AG04450 (cell line): ENCODE measurements around the gene TRHDE. TPM values are rescaled to one million over a fixed set of nuclear protein-coding genes. Genes with fewer than 3 reads are reported as not detected.
"Not testable (repeated sequence)": the region's sequence is repeated elsewhere in the genome, so short reads cannot be mapped to it uniquely, and the experiment has no call there.

Source experiments
- CTCF ChIA-PET: fragments of 300-600, 350-600 bp; formaldehyde crosslinking; extraction: SDS; loops from one replicate; lab custom pipeline; 2022; ENCODE audit warnings: antibody characterized with exemption, inconsistent platforms; lab: Charles Lee
- POLR2A ChIA-PET: fragments of 350-600 bp; formaldehyde crosslinking; extraction: SDS; loops from one replicate; lab custom pipeline; 2021; ENCODE audit warnings: antibody characterized with exemption, inconsistent platforms; lab: Yijun Ruan, JAX
- DNase-seq: peaks from one replicate; pipeline ENCODE4 v3.0.0-alpha.2; 2011; ENCODE audit warnings: low read depth, low spot score
- H3K27ac ChIP-seq: one replicate; pipeline ENCODE4 v1.5.1; 2012; ENCODE audit warnings: low read depth, low read length, control low read depth
- H3K27me3 ChIP-seq: one replicate; pipeline ENCODE4 v1.6.0; 2012; ENCODE audit warnings: low read length; ENCODE audit not compliant: control insufficient read depth, insufficient read depth
- H3K4me3 ChIP-seq: 2 replicates; pipeline ENCODE4 v1.5.1; 2011; ENCODE audit warnings: mild to moderate bottlenecking, low read depth, low read length, control low read depth
- H3K9me3 ChIP-seq: 2 replicates; pipeline ENCODE4 v1.5.1; 2012; ENCODE audit warnings: low read length; ENCODE audit not compliant: control insufficient read depth, insufficient read depth
- polyA plus RNA-seq: library from polyadenylated mRNA; depleted of rRNA; stranded (reverse); fragments of >200 nt; gene quantifications from 2 replicates; pipeline ENCODE4 v1.2.3, GENCODE V29; 2011
- TF ChIP-seq, protein P1 (sequence below): IDR thresholded peaks from 2 replicates; pipeline ENCODE4 v1.5.1; 2011; ENCODE audit warnings: low read depth, low read length, control low read depth, inconsistent platforms

The TRHDE gene
- polyA plus RNA-seq, 1 experiment = 90.7 TPM

DNA sequence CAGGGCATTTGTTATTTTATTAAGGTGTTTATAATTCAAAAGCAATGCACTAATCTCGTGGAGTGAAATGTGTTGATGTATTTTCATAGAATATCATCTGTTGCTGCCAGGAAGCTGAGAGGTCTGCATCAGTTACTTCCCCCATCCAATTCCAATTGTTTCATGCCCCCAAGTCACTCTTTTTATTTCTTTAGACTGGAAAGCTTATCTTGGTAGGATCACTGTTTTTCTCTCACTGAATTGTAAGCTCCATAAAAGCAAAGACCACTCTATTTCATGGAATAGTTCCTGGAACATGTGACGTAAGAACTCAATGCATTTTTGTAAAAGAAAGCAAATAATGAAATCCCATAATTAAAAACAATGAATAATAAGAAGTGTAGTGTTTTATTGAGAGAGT is 420.2 kb downstream of the TRHDE start:
- ChIA-PET POLR2A (no interaction called here), CTCF (no interaction called here)
- H3K4me3 ChIP-seq = no peak overlapping the region
- no peak for DNase-seq
- TF ChIP-seq, protein P1, sequence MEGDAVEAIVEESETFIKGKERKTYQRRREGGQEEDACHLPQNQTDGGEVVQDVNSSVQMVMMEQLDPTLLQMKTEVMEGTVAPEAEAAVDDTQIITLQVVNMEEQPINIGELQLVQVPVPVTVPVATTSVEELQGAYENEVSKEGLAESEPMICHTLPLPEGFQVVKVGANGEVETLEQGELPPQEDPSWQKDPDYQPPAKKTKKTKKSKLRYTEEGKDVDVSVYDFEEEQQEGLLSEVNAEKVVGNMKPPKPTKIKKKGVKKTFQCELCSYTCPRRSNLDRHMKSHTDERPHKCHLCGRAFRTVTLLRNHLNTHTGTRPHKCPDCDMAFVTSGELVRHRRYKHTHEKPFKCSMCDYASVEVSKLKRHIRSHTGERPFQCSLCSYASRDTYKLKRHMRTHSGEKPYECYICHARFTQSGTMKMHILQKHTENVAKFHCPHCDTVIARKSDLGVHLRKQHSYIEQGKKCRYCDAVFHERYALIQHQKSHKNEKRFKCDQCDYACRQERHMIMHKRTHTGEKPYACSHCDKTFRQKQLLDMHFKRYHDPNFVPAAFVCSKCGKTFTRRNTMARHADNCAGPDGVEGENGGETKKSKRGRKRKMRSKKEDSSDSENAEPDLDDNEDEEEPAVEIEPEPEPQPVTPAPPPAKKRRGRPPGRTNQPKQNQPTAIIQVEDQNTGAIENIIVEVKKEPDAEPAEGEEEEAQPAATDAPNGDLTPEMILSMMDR = no peak
- no peaks in the 10 kb centered on the region for H3K27me3 ChIP-seq
- no peaks in the 10 kb centered on the region for H3K9me3 ChIP-seq
- no peak overlapping the region for H3K27ac ChIP-seq

DNA sequence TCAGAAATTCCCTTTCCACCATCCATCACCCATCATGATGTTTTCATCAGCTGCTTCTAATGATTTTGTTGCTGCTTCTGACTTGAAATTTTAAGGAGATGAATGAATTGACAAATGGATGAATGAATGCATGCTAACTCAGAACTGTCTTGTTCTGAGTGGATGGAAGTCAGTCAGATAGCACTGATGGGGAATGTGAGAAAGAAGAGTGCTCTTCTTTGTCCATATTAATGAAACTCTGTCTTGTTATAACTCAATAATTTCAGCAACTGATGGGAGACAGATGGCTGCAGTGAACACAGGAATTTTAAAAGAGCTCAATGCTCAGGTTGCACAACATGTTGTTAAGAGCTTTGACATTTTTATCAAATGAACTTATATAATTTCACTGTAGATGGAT is 422.0 kb downstream of the TRHDE start:
- TF ChIP-seq, protein P1 = no peak
- Histone ChIP-seq H3K27me3 (no peaks in the 10 kb centered on the region), H3K27ac (no peak overlapping the region), H3K9me3 (no peaks in the 10 kb centered on the region), H3K4me3 (no peak overlapping the region)
- ChIA-PET CTCF (no interaction called here), POLR2A (no interaction called here)
- DNase-seq = no peak

DNA sequence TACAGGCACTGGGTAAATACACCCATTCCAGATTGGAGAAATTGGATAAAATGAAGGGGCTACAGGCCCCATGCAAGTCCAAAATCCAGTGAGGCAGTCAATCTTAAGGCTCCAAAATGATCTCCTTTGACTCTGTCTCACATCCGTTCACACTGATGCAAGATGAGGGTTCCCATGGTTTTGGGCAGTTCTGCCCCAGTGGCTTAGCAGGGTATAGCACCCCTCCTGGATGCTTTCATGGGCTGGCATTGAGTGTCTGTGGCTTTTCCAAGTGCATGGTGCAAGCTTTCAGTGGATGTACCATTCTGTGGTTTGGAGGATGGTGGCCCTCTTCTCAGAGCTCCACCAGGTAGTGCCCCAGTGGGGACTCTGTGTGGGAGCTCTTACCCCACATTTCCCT is 427.2 kb downstream of the TRHDE start:
- no peak for DNase-seq
- Histone ChIP-seq H3K27me3 (no peaks in the 10 kb centered on the region), H3K4me3 (no peak overlapping the region), H3K27ac (no peak overlapping the region), H3K9me3 (no peaks in the 10 kb centered on the region)
- ChIA-PET POLR2A (no interaction called here), CTCF (interaction anchor here (1.2 kb wide), 1 partner anchor 23 kb away, joined by 3 read pairs; no protein-coding TSS in a partner anchor)
- TF ChIP-seq, protein P1 = peak; percentile 23

DNA sequence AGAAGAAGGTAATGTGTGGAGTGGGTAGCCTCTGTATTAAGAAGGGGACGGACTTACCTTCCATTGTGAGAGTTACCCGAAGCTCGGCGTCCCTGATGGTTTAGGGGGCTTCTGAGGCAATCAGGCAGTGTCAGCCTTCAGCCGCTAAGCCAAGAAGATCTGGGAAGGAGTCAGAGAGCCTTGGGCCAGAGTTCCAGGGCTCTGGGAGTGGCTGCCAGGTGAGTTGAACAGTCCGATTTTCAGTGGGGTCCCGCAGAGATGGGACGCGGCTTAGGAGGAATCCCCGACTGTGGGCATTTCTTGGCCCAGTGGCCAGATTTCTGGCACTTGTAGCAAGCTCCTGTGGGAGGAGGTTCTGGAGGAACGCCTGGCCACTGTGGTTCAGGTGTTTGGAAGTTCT is 439.9 kb downstream of the TRHDE start:
- CTCF ChIA-PET = interaction anchor here (0.7 kb wide), 1 partner anchor 448 kb away, joined by 3 read pairs; no protein-coding TSS in a partner anchor
- H3K4me3 ChIP-seq, POLR2A ChIA-PET, H3K27me3 ChIP-seq, H3K27ac ChIP-seq, H3K9me3 ChIP-seq, DNase-seq: not testable (repeated sequence)

DNA sequence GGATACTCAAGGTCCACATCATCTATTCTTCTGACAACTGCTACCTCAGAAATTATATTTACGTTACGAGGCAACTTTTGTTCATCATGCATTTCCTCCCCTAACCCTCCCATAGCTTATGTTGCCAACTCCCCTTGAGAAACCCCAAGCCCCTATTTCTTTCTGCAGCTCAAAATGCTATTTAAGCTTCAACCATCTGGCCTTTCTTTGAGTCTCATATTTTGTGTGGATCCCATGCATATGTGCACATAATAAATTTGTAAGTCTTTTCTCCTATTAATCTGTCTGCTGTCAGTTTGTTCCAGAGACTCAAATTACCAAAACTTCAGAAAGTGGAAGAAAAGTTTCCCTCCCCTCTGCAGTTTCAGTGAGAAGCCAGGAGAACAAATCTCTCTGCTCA is 444.1 kb downstream of the TRHDE start:
- Histone ChIP-seq H3K4me3 (no peak overlapping the region), H3K9me3 (no peaks in the 10 kb centered on the region), H3K27ac (no peak overlapping the region), H3K27me3 (no peaks in the 10 kb centered on the region)
- ChIA-PET CTCF (no interaction called here), POLR2A (no interaction called here)
- no peak for DNase-seq
- TF ChIP-seq, protein P1 = no peak

DNA sequence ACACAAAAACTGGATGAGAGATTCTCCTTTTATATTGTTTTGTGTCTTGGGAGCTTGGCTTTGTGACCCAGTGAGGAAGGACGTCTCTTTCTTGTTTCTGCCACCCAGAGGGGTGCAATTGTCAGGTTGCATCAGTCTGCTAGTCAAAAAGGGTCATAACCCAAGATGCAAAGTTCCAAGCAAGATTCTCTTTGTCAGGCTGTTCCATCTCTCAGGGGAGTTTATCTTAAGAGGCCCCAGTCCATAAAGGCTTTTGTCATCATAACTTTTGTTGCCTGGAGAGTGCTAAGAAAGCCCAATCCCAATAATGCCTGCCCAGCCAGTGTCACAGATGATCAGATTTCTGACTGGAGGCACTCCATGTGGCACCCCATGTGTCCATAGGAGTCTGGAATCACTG is 444.9 kb downstream of the TRHDE start:
- Histone ChIP-seq H3K27ac (no peak overlapping the region), H3K9me3 (no peaks in the 10 kb centered on the region), H3K27me3 (no peaks in the 10 kb centered on the region), H3K4me3 (no peak overlapping the region)
- CTCF ChIA-PET = no interaction called here
- TF ChIP-seq, protein P1 = no peak
- POLR2A ChIA-PET = no interaction called here
- no peak for DNase-seq
